HG03469 (cell line): ENCODE data around the gene NOL4L.
"Not testable (repeated sequence)": the region's sequence is repeated elsewhere in the genome, so short reads cannot be mapped to it uniquely, and the experiment has no call there.

Source experiments
- ATAC-seq: cut with Tn5 transposase; IDR thresholded peaks from one replicate; pipeline ENCODE4 v1.9.1; 2021; ENCODE audit warnings: mild to moderate bottlenecking, moderate library complexity, moderate number of reproducible peaks; ENCODE audit not compliant: unreplicated experiment

The NOL4L gene

DNA sequence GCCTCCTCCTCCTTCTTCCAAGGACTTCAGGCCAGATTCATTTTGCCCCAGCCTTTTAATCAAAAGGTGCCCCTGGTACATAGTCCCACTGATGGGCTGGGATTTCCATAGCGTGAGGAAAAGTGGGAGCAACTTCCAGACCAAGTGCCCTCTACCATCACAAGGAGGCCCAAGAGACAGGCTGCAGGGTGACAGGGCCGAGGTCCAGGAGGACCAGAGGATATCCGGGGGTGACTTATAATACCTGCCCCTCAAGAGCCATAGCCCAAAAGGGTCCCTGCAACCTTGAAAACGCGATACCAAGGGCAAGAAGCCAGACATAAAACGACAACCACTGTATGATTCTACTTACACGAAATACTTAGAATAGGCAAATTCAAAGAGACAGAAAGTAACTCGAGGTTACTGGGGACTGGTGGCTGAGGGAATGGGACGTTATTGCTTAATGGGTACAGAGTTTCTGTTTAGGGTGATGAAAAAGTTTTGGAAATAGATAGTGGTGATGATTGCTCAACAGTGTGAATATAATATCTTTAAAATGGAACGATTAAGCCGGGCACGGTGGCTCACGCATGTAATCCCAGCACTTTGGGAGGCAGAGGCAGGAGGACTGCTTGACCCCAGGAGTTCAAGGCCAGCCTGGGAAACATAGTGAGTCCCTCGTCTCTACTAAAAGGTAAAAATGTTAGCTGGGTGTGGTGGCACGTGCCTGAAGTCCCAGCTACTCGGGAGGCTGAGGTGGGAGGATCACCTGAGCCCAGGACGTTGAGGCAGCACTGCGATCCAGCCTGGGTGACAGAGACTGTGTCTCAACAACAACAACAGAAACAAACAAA, 71.9 kb downstream of the NOL4L start:
- no peak for ATAC-seq

DNA sequence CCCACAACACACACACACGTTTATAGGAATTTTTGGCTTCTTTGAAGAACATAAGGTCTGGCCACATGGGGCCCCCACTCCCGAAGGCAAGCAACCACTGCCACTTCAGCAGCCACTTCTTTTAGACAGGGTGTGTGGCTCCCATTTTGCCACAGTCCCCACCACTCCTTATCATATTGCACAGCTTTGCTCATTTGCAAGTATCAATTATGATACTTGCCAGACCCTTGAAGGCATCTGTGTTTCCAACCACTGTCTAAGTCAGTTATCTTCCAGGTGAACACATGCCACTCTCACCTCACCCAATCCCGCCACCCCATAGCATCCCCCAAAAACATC, 73.1 kb downstream of the NOL4L start:
- no peak for ATAC-seq

DNA sequence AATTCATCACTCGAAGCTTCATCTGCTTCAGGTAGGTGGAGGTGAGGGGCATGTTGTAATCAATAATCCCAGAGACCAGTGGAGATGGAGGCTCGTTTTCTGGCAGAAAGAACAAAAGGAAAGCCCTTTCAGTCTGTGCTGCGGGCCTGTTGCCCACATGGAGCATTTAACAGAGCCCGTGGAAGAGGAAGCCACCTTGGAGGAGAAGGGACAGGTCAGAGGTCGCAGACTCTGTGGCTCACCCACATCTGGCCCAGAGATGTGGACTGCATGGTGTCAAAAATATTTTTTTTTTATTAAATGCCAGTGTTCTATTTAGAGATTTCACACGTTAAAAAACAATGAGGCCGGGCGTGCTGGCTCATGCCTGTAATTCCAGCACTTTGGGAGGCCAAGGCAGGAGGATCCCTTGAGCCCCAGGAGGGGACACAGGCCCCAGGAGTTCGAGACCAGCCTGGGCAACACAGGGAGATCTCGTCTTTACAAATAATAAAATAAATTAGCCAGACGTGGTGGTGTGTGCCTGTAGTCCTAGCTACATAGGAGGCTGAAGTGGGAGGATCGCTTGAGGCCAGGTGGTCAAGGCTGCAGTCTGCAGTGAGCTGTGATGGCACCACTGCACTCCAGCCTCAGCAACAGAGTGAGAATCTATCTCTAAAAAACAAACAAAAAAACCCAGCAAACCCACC, 73.6 kb downstream of the NOL4L start:
- no peak for ATAC-seq

DNA sequence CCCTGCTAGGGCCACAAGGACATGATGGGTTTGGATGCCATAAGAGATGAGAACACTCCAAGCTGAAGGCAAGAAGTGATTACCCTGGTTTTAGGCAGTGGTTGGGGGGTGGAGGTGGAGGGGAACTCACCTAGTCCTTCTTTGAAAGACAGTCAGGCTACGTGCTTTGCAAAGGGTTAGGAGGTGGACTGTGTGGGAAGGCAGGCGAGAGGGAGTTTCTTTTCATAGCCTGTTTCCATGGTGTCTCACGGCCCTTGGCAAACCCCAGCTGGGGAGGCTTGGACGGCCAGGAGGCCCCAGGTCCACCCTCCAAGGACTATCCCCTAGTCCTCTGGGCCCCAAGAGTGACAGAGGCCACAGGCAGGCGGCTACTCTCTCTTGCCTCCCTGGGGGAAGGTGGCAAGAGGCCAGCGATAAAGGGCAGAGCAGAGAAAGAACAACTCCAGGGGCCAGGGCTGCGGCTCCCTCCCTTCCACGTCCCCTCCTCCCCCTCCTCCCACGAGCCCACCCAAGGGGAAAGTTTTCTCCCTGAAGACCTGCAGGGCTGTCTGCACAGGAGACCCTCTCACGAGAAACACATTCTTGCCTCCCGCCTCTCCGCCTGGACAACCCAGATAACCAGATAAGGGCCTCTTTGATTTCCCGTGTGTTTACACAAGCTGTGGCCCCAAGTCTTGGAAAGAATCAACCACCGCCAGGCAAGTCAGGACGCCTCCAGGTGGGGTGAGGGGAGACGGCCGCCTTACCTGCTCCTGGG, 74.4 kb downstream of the NOL4L start:
- no peak for ATAC-seq

DNA sequence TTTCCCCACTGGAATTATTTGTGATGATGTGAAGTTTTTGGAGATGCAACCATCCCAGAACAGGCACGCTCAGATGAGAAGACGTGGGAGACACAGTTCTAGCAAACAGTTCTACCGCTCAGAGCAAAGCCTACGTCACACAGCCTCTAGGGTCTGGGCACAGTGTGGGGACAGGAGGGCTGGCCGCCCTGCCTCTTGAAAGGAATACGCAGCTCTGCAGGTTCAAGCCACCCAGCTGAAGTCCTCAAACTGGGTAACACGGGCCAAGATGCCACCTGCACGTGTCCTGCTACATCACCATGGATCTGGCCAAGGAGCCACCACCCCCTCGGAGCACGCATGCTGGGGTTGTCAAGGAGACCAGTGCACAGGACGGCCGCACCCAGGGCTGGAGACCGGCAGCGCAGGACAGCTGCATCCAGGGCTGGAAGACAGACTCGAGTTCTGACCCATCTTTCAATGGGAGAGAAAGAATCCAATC, 75.0 kb downstream of the NOL4L start:
- no peak for ATAC-seq

DNA sequence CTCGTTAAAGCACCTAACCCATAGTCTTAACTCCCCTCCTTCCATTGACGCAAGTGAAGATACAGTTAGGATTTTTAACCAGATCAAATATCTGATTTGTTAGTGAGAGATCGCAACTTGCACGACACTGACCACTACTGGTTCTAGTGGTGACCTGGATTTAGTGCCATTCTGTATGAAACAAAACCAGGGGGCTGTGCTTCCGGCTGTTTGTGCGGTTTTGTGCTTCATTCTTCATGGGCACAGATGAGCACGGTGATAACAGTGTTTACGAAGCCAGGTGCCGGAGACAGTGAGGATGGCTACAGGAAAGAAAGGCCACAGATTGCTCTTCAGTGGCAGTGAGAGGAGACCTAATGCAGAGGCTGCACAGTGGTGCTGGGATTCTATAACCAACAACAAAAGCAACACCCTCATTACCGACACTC, 75.5 kb downstream of the NOL4L start:
- no peak for ATAC-seq

DNA sequence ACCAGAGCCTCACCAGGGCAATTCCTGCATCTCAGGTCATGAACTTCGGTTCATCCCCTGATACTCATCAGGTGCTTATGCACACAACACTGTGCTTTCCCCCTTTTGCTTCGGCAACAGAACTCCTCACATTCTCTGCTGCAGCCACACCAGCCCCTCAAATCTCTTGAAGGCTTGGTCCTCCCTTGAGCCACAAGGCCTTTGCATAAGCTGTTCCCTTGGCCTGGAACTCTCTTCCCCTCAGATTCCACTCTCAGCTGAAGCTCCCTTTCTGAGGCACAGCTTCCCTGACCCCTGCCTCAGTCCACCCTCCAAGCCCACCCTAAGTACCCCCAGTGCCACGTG, 76.4 kb downstream of the NOL4L start:
- no peak for ATAC-seq

DNA sequence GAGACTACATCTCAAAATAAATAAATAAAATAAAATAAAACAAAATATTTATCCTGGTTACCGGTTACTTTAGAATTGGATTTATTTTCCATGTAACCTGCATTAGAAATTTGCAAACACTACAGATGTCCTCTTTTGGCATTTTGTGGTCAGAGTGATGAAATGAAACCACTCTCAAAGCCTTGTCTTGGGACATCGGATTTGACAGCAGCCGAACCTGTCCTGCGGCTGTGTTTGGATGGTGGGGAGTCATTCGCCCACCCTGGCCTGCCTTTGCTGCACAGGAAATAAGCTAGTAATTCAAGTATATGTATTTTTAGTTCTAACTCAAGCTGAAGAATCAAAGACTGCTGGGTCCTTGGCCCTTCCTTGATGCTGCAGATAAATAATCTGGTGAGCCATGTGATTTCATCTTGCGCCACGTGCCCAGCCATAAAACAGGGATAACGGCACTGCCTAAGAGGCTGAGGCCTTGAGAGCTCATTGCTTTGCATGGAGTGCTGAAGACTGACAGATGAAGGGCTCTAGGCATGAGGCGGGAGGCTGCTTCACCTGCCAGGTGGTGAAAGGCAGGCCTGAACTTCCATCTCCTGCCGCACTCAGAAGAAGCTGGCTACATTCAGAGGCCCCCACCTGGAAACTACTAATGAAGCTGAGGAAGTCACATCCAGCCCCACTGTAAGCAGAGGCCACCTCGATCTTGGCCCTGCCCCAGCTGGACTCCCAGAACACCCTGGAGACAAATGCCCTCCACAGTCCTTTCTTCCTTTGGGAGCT, 76.9 kb downstream of the NOL4L start:
- no peak for ATAC-seq

DNA sequence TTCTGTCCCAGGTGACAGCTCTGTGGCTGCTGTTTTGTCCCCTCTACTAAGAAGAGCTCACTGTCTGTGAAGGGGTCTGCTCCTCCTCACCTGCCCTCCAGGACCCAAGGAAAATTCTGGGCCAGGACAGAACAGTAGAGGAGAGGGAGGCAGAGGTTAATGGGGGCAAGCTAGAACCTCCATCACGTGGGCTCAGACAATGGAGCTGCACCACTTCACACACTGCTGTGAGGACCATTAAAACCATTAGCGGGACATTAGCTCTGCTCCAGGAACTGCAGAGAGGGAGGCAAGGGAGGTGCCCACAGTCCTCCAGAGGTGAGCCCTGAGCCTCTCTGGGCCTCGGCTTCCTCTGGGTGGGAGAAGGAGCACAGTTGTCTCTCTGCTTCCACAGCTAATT, 78.4 kb downstream of the NOL4L start:
- no peak for ATAC-seq

DNA sequence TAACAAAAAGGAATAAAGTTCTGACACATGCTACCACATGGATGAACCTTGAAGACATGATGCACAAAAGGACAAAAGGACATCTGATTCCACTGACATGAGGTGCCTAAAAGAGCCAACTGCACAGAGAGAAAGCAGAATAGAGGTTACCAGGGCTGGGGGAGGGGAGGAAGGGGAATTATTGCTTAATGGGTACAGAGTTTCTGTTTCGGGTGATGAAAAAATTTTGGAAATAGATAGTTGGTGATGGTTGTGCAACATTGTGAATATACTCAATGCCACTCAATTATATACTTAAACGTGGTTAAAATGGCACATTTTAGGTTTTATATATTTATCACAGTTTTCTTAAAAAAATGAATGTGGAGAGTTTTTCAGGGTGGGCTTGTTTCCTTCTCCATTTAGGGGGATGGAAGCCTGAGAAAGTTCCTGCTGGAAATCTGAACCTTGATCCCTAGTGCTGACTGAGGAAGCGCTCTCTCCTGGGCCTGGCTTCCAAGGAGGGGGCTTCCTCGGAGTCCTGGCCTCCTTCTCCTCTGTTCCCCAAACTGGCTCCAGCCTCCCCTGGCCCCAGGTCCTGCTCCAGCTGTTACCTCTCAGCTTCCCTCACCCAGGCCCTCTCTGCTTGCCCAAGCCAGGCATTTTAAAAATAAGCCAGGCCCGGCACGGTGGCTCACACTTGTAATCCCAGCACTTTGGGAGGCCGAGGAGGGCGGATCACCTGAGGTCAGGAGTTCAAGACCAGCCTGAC, 79.2 kb downstream of the NOL4L start:
- no peak for ATAC-seq

DNA sequence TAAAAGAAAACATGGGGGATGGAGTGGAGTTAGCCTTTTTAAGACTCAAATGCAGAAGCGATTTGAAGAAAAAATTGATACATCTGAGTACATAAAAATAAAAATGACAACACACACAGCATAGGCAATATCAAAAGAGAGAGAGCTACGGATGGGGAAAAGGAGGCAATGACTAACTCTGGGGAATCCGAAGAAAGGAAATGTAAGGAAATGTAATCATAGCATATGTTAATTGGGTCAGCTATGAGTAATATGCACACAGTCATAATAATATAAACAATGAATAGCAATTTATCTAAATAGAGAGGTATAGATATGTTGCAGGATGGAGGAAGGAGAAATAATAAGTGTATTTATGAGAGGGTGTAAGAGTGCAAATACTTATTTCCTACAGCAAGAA, 83.4 kb downstream of the NOL4L start:
- ATAC-seq: no peak

DNA sequence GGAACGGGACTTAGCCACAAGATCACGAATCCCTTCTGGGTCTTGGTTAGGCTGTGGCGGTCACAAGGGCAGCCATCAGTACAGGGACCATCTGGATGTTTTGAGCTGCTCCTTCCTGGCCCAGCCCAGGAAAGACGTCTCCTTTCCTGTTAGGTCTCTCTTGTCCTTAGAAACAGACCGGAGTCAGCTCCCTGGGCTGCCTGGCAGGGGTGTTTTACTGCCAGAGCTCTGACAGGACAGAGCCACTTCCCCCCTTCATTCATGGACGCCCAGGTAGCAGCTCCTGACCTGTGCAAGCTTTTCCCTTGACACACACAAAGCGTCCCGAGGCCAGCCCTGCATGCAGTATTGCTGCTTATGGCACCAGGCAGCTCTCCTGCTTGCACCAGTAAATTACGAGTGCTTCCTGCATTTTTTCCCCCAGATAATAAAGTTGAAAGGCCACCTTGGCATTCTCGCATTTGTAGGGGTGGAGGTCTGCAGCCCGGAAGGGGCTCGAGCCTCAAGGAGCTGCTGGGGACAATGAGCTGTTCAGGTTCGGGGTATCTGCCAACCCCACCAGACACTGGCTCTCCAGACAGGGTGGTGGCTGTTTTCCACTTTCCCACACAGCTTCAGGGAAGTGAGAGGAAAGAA, 87.4 kb downstream of the NOL4L start:
- no peak for ATAC-seq

DNA sequence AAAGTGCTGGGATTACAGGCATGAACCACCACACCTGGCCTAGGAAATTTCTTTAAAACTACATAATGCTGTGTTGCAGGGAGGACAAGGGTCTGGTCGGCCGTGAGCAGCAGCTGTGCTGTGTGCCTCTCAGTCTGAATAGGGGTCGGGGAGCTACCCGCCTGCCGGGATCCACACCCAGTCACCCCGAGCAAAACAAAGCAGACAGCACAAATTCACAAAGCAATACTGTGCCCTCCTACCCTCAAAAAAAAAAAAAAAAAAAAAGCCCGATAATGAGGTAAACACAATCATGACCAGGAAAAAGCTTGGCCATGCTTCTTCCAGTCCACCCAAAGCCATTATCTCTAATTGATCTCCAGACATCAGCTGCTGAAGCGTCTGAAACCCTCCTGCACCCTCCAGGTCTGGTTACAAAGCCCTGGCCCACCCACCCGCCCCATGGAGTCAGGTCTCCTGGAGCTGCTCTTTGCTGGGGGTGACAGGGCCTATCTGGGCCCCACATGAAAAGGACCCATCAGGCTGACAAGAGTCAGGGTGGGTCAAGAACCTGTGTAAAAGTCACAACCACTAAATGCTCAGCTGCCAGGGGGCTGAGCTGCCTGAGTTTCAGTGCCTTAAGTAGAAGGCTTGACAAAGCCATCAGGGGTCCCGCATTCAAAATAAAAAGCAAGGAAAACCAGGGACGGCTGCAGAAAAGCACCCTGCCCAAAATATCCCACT, 88.2 kb downstream of the NOL4L start:
- no peak for ATAC-seq

DNA sequence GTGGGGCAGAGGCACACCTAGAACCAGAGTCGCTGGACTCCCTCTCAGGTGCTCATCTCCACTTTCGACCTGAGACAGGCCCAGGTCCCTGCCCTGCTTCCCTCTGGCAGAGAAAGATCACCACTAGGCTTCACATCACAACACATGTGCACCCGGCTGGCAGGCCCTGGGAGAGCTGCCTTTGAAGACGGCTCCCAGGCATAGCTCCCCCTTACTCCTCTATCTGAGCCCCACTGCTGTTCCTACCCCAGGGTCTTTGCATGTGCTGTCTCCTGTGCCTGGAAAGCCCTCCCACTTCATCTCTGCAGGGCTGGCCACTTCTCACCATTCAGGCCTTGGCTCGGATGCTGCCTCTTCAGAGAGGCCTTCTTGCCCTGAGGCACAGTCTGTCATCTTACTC, 89.2 kb downstream of the NOL4L start:
- ATAC-seq: no peak

DNA sequence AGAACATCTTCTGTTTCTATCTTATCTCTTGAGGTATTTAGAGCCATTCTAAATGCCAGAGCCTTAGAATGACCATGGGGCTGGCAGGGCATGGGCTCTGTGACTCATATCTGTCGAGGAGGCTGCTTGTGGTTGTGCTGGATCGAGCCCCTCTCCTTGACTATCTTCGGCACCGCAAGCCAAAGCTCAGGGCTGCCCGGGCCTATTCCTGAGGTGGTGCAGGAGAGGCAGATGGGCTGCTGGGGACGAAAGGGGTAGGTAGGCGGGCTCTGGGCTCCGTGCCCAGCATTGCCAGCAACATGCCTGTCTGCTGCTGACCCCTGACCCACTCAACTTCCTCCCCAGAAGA, 89.9 kb downstream of the NOL4L start:
- ATAC-seq: no peak

DNA sequence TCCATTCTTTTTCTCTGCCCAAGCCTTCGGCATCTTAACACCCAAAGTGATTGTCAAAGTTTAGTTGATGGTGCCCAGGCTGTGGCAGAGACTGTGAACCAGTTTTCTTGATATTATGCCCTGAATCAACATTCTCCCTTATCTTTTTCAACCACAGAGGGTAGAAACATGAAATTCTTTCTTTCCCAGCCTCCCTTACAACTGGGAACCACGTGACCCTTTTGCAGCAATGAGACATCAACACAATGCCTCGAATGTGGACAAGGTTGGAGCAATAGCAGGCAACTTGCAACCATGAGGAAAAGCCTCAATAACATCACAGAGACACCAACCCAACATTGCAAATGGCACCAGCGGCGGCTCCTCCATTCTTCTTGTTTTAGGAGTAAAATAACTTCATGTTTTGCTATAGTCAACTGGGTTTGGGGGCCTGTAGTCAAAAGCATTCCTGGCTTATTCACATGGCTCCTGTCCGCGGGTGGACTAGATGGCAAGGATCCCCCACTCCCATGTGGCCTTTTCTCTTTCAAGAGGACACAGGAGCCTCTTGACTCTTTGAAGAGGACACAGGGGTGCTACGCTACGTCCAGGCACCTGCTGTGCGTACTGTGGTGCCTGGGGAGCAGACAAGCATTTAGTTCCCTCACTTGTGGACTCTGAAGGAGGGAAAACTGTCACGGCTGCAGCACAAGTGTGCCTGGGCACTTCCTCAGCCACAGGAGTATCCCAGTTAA, 90.5 kb downstream of the NOL4L start:
- no peak for ATAC-seq

DNA sequence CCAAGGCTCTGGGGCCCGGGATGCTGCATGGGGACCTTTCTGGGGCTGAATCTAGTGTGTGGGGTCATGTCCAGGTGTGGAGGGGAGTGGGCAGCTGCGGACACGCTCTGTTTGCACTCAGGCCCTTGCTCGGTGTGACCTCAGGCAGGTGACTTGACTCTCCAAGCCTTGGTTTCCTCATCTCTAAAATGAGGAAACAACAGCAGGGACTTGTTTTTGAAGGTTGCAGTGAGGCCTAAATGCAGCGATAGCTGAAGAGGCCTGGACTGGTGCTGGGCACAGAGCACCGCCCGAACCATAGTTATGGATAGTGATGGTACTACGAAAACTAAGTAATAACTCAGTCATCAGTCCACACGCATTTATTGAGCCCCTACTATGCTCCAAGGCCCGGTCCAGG, 91.8 kb downstream of the NOL4L start:
- ATAC-seq: no peak

DNA sequence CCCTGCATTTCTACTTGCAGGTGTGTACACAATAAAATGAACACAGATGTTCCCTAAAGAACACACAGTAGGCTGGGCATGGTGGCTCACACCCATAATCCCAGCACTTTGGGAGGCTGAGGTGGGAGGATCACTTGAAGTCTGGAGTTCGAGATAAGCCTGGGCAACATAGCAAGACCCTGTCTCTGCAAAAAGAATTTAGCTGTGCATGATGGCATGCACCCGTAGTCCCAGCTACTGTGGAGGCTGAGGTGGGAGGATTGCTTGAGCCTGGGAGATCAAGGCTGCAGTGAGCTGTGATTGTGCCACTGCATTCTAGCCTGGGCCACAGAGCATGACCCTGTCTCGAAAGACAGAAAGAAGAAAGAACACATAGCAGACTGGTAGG, 93.4 kb downstream of the NOL4L start:
- not testable (repeated sequence) for ATAC-seq
